ENCODE measurements around the gene DDX23. TPM values are rescaled to one million over a fixed set of nuclear protein-coding genes. Genes with fewer than 3 reads are reported as not detected.

The DDX23 gene
- total RNA-seq, 1 experiment from 2014 or later = 91.0 TPM

- no peak for DNase-seq (ENCODE audit: low read depth)
Observed at GRCh38 chr12:48800457-48800856, 51.5 kb downstream of the DDX23 start.

GRCh38 chr12:48796976-48797375 is 55.0 kb downstream of the DDX23 start:
- no peak for DNase-seq (ENCODE audit: low read depth)

- peak; percentile 70 for DNase-seq (ENCODE audit: low read depth)
Observed at GRCh38 chr12:48795550-48796455, 56.2 kb downstream of the DDX23 start.

- DNase-seq (ENCODE audit: low read depth) = no peak
Observed at GRCh38 chr12:48794870-48795269, 57.1 kb downstream of the DDX23 start.

- no peak for DNase-seq (ENCODE audit: low read depth)
Observed at GRCh38 chr12:48793696-48794095, 58.3 kb downstream of the DDX23 start.

- DNase-seq (ENCODE audit: low read depth) = no peak
Observed at GRCh38 chr12:48789858-48790326, 62.1 kb downstream of the DDX23 start.

GRCh38 chr12:48788854-48789775 is 62.8 kb downstream of the DDX23 start, which contains the start of gene ADCY6:
ADCY6 (minus strand) TSS chr12:48789089; CDS start chr12:48783434, 5,655 bp downstream.
- DNase-seq (ENCODE audit: low read depth) = peak; percentile 60

GRCh38 chr12:48788524-48788853 is 63.5 kb downstream of the DDX23 start:
- no peak for DNase-seq (ENCODE audit: low read depth)

- DNase-seq (ENCODE audit: low read depth) = peak; percentile 15
Observed at GRCh38 chr12:48787791-48788523, 64.0 kb downstream of the DDX23 start.

- DNase-seq (ENCODE audit: low read depth) = no peak
Observed at GRCh38 chr12:48786591-48787544, 65.1 kb downstream of the DDX23 start.

- DNase-seq (ENCODE audit: low read depth) = no peak
Observed at GRCh38 chr12:48783432-48783831, 68.5 kb downstream of the DDX23 start.

GRCh38 chr12:48782457-48783395 is 69.2 kb downstream of the DDX23 start:
- no peak for DNase-seq (ENCODE audit: low read depth)

- DNase-seq (ENCODE audit: low read depth) = no peak
Observed at GRCh38 chr12:48781750-48782456, 70.1 kb downstream of the DDX23 start.

GRCh38 chr12:48780381-48781025 is 71.5 kb downstream of the DDX23 start:
- no peak for DNase-seq (ENCODE audit: low read depth)

GRCh38 chr12:48779869-48780268 is 72.1 kb downstream of the DDX23 start:
- DNase-seq (ENCODE audit: low read depth) = peak; percentile 62

All from LHCN-M2 (cell line).